Measurements from ENCODE around the gene HAT1. TPM values are rescaled to one million over a fixed set of nuclear protein-coding genes. Genes with fewer than 3 reads are reported as not detected.
"Not testable (repeated sequence)": the region's sequence is repeated elsewhere in the genome, so short reads cannot be mapped to it uniquely, and the experiment has no call there.

HAT1 gene
- total RNA-seq, 1 donor from 2014 or later: 25.8 TPM

DNA sequence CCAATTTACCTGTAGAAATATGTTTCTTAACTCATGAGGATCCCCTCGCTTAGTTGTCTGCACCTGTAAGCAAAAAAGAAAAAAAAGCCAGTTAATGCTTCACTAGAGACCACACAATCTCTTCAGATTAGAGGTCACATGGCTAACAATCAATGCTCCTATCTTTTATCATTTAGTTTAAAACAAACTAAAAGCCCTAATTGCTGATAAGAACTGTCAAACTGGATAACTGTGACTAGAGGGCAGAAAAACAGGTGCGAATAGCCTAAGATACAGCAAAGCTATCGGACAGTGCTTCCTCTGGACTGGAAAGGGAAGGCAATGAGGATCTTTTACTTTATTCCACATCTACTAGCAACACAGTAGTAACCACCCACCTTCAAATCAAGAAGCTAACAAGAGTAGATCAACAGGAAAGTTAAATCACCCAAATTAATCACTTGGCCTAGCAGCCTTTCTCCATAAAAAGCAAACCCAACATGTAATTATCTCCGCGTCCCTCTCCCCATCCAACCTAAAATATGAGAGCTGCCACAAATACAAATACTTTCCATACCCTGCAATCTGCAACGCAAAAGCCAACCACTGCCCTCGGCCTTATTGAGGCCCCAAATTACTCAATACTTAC is 29.0 kb upstream of the HAT1 start:
- Histone ChIP-seq H3K36me3 (ENCODE audit: control insufficient read depth, insufficient read depth, low read length) (no peaks in the 10 kb centered on the region), H3K4me3 (ENCODE audit: low read depth, low read length) (peak overlapping the region; percentile 85), H3K27me3 (ENCODE audit: control insufficient read depth, insufficient read depth, low read length) (no peaks in the 10 kb centered on the region)
- TF ChIP-seq, protein P1, sequence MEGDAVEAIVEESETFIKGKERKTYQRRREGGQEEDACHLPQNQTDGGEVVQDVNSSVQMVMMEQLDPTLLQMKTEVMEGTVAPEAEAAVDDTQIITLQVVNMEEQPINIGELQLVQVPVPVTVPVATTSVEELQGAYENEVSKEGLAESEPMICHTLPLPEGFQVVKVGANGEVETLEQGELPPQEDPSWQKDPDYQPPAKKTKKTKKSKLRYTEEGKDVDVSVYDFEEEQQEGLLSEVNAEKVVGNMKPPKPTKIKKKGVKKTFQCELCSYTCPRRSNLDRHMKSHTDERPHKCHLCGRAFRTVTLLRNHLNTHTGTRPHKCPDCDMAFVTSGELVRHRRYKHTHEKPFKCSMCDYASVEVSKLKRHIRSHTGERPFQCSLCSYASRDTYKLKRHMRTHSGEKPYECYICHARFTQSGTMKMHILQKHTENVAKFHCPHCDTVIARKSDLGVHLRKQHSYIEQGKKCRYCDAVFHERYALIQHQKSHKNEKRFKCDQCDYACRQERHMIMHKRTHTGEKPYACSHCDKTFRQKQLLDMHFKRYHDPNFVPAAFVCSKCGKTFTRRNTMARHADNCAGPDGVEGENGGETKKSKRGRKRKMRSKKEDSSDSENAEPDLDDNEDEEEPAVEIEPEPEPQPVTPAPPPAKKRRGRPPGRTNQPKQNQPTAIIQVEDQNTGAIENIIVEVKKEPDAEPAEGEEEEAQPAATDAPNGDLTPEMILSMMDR (IDR thresholded peaks at IDR 0.05; ENCODE audit: insufficient read depth, low read length, severe bottlenecking): no peak
- no peak for FAIRE-seq
- no peak for DNase-seq (ENCODE audit: low read depth)

DNA sequence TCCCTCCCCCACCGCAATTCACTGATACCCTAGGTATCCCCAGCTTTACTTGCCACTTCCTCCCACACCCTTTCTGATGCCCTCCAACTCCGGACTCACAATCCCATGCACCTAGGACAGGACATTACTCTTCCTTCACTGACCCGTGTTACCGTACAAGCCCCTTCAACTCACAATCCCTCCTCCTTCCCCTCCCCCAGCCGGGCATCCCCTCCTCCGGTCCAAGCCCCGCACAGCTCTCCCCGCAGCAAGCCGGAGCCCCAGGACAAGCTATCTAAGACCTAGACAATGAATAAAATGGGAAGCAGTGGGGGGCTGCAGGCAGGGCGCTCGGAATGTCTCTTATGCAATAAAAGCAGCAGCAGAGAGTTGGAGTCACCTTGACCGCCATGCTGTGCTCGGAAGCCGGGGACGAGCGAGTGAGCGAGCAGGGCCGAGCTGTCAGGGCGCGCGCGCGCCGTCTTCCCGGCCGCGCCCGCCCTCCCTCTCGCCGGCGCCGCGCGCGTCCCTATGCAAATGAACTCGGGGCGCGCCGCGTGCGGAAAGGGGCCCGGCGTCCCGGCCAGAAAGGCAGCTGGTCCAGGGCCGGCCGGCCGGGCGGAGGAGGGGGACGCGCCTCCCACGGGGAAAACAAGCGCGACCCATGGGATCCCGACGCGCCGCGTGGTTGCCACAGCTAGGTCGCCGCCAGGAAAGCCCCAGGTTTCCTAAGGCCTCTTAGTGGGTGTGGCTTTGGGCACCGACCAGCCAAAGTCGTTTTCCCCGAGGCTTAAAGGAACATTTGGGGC is 28.2 kb upstream of the HAT1 start, which contains the start of gene SLC25A12:
Gene SLC25A12, minus strand, starts transcription at position 421 of the 788 bp plus-strand sequence. Its CDS starts 30 bp downstream, at position 391.
- H3K4me3 ChIP-seq (ENCODE audit: low read depth, low read length): peak within 1 kb of the TSS; percentile 85
- H3K27me3 ChIP-seq (ENCODE audit: control insufficient read depth, insufficient read depth, low read length): no peaks in the 10 kb centered on the region
- TF ChIP-seq, protein P1 (IDR thresholded peaks at IDR 0.05; ENCODE audit: insufficient read depth, low read length, severe bottlenecking): no peak
- H3K36me3 ChIP-seq (ENCODE audit: control insufficient read depth, insufficient read depth, low read length): no peaks in the 10 kb centered on the region
- FAIRE-seq (no peak), DNase-seq (ENCODE audit: low read depth) (peak; percentile 61)

DNA sequence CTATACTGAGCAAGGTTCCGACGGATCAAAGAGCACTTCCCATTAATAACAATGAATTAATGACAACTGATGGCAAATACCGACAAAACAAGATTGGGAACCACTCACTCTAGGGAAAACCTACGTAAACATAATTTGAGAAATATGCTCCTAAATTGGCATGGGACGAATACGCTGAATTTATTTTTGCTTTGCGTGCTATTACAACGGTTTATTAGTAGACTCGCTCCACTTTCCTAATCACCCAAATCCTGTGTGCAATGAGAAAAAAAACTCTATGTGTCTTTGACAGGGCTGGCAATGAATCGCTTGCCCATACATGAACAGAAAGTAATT is 27.7 kb upstream of the HAT1 start:
- Histone ChIP-seq H3K36me3 (ENCODE audit: control insufficient read depth, insufficient read depth, low read length) (no peaks in the 10 kb centered on the region), H3K4me3 (ENCODE audit: low read depth, low read length) (peak overlapping the region; percentile 85), H3K27me3 (ENCODE audit: control insufficient read depth, insufficient read depth, low read length) (no peaks in the 10 kb centered on the region)
- TF ChIP-seq, protein P1 (IDR thresholded peaks at IDR 0.05; ENCODE audit: insufficient read depth, low read length, severe bottlenecking): no peak
- FAIRE-seq (no peak), DNase-seq (ENCODE audit: low read depth) (no peak)

DNA sequence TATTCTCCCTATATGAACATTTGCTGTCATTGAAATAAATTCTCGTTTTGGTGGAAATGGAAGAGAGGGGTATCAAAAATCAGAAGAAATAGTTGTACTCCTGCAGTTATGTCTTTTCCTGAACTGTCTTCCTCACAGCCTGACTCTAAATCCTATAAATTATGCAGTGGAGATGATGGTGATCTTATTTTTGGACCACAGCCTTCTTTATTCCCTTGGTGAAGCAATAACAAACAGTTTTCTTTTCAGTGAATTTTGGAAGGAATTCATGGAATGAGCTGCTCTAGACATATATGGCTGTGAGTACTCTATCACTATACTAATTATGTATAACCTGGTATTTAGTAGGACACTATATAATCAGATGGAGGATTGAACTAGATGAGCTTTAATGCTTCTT is 26.5 kb upstream of the HAT1 start:
- DNase-seq (ENCODE audit: low read depth) (no peak), FAIRE-seq (no peak)
- H3K27me3 ChIP-seq (ENCODE audit: control insufficient read depth, insufficient read depth, low read length): no peaks in the 10 kb centered on the region
- H3K36me3 ChIP-seq (ENCODE audit: control insufficient read depth, insufficient read depth, low read length): no peaks in the 10 kb centered on the region
- TF ChIP-seq, protein P1 (IDR thresholded peaks at IDR 0.05; ENCODE audit: insufficient read depth, low read length, severe bottlenecking): no peak
- H3K4me3 ChIP-seq (ENCODE audit: low read depth, low read length): no peak overlapping the region

DNA sequence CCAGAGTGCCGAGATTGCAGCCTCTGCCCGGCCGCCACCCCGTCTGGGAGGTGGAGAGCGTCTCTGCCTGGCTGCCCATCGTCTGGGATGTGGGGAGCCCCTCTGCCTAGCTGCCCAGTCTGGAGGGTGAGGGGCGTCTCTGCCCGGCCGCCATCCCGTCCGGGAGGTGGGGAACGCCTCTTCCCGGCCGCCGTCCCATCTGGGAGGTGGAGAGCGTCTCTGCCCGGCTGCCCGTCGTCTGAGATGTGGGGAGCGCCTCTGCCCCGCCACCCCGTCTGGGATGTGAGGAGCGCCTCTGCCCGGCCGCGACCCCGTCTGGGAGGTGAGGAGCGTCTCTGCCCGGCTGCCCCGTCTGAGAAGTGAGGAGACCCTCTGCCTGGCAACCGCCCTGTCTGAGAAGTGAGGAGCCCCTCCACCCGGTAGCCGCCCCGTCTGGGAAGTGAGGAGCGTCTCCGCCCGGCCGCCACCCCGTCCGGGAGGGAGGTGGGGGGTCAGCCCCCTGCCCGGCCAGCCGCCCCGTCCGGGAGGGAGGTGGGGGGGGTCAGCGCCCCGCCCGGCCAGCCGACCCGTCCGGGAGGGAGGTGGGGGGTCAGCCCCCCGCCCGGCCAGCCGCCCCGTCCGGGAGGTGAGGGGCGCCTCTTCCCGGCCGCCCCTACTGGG is 22.5 kb upstream of the HAT1 start:
- not testable (repeated sequence) for H3K4me3 ChIP-seq (ENCODE audit: low read depth, low read length); H3K27me3 ChIP-seq (ENCODE audit: control insufficient read depth, insufficient read depth, low read length); H3K36me3 ChIP-seq (ENCODE audit: control insufficient read depth, insufficient read depth, low read length); FAIRE-seq; DNase-seq (ENCODE audit: low read depth)

DNA sequence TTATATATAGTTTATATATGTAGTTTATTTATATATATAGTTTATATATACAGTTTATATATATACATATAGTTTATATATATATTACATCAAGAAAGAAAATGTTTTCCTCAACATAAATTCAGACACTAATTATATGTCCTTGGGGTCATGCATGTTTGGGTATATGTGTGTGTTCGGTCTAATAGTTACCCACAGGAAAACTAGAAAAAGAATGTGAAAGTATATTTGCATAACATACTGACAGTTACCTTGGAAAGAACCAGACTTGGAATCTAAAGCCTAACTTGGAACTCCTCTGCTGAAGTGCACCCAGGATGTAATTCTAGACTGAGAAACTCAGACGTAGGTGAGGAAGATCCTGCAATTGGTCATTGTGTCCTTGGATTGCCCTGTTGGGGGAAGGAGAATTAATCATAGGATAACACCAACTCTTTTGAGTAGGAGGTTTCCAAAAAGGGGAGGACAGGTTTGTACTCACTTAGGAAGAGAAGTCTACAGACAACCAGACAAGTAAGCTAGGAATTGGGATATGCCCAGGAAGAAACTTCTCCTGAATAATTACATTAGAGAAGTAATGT is 19.3 kb upstream of the HAT1 start:
- H3K4me3 ChIP-seq (ENCODE audit: low read depth, low read length): no peak overlapping the region
- DNase-seq (ENCODE audit: low read depth) (no peak), FAIRE-seq (no peak)
- H3K27me3 ChIP-seq (ENCODE audit: control insufficient read depth, insufficient read depth, low read length): no peaks in the 10 kb centered on the region
- no peaks in the 10 kb centered on the region for H3K36me3 ChIP-seq (ENCODE audit: control insufficient read depth, insufficient read depth, low read length)
- TF ChIP-seq, protein P1 (IDR thresholded peaks at IDR 0.05; ENCODE audit: insufficient read depth, low read length, severe bottlenecking): no peak
